ENCODE results near the gene TAAR1.

GRCh38 chr6:132651062-132651461 is 7.9 kb downstream of the TAAR1 start:
- TF ChIP-seq EZH2 (IDR thresholded peaks at IDR 0.05; ENCODE audit: low read depth), result no peak
- TF ChIP-seq CTCF (conservative IDR thresholded peaks at IDR 0.05), result no peak

Data from PC-9 (cell line).